GM12873 (cell line): ENCODE measurements around the gene BBS5.

Source experiments
- TF ChIP-seq, protein P1 (sequence below): IDR thresholded peaks from 2 replicates; pipeline ENCODE4 v1.5.1; 2012; ENCODE audit warnings: low read depth, mild to moderate bottlenecking, moderate library complexity, low read length, control low read depth; ENCODE audit not compliant: insufficient read depth; ENCODE audit errors: missing control alignments

The BBS5 gene

DNA sequence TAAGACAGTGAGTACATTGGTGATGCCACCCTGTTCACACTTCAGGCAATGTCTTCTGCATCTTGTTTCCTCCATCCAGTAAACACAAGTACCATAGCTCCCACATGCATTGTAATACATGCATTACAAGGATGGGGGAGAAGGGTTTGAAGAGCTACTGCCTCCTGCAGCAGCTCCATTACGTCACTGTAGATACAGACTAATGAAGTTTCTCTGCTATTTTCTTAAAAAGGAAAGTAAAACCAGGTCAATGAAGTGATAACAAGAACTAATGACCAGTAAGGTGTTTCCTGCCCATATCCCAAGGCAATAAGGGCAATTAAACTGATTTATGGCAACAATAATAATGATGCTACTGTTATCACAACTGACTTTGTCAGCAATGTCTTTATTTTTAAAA is 18.2 kb upstream of the BBS5 start:
- TF ChIP-seq, protein P1, sequence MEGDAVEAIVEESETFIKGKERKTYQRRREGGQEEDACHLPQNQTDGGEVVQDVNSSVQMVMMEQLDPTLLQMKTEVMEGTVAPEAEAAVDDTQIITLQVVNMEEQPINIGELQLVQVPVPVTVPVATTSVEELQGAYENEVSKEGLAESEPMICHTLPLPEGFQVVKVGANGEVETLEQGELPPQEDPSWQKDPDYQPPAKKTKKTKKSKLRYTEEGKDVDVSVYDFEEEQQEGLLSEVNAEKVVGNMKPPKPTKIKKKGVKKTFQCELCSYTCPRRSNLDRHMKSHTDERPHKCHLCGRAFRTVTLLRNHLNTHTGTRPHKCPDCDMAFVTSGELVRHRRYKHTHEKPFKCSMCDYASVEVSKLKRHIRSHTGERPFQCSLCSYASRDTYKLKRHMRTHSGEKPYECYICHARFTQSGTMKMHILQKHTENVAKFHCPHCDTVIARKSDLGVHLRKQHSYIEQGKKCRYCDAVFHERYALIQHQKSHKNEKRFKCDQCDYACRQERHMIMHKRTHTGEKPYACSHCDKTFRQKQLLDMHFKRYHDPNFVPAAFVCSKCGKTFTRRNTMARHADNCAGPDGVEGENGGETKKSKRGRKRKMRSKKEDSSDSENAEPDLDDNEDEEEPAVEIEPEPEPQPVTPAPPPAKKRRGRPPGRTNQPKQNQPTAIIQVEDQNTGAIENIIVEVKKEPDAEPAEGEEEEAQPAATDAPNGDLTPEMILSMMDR, result no peak

DNA sequence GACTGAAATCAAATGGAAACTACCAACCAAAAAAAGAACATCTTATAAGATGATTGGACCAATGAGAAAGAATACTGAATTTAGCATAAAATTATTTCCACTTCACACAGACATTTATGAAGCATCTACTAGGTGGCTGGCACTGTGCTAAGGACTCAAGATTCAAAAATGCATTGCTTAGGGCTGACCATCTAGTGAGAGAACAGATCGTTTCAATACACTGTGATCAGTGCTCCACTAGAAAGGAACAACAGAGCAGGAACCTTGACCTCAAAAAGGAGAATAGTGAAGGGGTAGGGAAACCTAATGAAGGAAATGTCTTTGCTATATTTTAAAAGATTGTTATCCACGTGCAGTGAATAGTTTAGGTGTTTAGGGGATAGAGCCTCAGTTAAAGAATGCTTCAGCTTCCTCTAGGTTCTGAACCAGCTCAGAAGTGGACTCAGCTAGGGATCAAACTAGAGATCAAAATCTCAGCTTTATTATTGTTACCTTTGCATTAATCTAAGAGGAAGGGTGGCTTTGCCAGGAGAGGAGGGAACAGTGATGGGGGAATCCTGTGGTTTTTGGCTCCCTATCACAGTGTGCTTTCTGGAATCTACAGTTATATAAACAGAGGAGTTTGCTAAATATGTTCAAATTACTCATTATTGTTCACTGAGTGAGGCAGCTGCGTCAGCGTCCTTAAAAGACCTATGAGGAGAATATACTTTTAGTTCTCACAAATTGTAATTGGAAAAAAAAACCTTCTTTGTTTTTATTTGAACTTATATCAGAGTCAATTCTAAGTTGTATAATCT is 16.2 kb upstream of the BBS5 start:
- TF ChIP-seq, protein P1, result no peak

DNA sequence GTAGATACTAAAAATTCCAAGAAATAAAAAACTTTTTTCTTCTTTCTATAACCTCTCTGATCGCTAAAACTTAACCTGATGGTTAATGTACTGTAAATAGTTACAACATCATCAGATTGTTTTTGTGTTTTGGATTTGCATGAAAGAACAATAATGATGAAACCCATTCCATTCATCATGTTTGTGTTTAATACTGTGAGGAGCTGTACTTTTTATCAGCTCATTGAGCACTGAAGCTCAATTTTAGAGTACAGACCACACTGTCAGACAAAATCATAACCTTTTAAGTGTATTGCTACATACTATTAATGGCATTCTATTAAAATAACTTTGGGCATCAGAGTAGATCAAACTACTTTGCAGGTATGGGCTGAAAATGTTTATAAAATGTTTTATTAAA is 14.8 kb upstream of the BBS5 start:
- TF ChIP-seq, protein P1, result no peak

DNA sequence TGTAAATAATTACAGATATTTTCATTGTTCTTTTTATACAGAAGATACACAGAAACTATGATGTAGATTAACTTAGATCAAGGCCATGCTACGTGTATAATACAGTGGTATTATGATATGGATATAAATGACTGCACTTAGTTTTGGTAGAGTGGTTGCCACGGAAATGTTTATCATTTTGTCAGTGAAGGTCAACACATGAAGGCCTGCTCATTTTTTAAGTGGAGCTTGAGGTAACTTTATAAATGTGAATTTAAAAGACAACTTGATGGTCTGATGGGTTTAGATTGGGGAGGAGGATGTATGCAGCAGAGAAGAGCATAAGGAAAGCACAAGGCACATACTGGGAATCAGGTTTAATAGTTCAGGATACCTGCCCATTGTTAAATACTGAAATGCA is 14.4 kb upstream of the BBS5 start:
- TF ChIP-seq, protein P1, result no peak

DNA sequence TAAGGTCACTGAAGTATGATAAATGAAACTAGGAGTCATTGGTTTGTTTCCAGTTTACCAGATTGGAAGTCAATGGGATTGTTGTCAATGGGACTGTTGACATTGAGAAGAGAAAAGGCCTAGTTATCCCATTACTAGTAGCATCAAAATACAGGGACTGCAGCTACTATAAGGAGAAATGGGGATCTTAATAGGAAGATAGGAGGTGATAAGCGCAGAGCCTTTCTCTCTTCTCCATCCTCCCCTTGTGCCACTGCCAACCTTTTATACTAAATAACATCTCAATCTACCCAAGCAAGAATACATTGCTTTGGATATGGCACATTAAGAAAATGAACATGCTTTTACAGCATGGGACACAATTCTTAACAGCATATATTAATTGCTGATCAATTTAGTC is 10.5 kb upstream of the BBS5 start:
- TF ChIP-seq, protein P1, result no peak

DNA sequence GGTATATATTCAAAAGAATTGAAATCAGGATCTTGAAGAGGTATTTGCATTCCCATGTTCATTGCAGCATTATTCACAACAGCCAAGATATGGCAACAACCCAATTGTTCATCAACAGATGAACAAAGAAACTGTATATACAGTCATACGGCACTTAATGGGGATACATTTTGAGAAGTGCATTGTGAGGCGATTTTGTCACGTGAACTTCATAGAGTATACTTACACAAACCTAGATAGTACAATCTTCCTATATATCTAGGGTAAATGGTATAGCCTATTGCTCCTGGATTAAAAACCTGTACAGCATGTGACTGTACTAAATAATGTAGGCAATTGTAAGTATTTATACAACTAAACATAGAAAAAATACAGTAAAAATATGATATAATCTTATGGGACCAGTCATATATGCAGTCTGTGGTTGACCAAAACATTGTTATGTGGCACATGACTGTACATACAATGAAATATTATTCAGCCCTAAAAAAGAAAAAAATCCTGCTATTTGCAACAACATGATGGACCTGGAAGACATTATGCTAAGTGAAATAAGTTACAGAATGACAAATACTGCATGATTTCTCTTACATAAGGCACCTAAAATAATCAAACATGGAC is 9.2 kb upstream of the BBS5 start:
- TF ChIP-seq, protein P1, result no peak

DNA sequence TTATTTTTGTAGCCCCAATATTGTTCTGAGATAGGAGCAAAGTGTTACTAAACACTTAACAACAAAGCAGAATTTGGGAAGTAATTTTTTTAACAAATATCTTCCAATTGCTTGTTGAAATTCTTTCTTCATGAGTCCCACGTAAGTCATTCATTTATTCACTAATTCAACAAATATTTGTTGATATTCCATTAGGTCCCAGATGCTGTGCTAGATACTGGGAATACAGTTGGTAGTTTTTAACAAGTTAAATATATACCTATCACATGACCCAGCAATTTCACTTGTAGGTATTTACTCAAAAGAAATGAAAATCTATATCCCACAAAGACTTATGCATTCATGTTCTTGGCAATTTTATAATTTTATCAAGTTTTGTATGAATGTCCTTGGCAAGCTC is 7.0 kb upstream of the BBS5 start:
- TF ChIP-seq, protein P1, result no peak
